Left hindlimb (tissue), 1 donor: ENCODE measurements around the gene GALNT2.

Experiments used
- DNase-seq: peaks from one replicate; pipeline ENCODE4 v3.0.0-alpha.2; 2018

Gene GALNT2

DNA sequence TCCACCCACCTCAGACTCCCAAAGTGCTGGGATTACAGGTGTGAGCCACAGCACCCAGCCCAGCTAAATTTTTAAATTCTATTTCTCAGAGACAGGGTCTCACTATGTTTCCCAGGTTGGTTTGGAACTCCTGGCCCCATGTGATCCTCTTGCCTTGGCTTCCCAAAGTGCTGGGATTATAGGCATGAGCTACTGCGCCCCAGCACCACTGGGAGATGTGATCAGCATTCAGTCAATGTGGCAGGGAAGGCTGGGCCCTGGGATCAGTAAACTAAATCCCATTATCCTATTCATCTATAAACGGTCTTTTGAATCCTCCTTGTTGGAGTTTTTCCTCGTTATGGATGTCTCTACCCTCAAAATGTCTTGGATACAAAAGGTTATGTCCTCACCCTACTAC is 245.6 kb downstream of the GALNT2 start:
- DNase-seq: no peak

DNA sequence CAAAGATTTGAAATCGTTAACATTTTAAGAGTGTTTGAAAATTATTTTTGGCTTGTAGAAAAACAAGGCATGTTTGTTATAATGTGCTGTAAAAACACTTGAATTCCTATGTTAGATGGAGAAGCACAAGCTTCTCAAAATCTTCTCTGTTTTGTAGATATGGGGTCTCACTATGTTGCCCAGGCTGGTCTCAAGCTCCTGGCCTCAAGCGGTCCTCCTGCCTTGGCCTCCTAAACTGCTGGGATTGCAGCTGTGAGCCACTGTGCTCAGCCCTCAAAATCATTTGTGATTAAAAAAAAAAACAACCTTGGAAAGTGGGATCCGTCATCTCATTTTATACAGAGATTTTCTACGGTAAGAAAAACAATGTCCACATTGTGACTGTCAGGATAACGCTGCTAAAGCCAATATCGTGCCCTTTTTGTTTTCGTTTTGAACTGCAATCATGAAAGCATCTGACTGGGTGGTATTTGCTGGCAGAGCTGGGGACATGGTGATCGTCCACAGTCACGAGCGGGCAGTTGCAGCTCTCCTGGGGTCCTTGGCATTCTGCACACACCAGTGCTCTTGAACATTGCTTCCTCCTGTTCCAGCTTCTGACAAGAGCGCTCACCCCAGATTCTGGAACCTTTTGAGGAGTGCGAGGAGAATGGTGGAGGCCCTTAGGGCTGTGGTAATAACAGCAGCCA is 246.6 kb downstream of the GALNT2 start:
- no peak for DNase-seq

GRCh38 chr1:230314142-230314470 is 247.1 kb downstream of the GALNT2 start:
- DNase-seq: no peak

DNA sequence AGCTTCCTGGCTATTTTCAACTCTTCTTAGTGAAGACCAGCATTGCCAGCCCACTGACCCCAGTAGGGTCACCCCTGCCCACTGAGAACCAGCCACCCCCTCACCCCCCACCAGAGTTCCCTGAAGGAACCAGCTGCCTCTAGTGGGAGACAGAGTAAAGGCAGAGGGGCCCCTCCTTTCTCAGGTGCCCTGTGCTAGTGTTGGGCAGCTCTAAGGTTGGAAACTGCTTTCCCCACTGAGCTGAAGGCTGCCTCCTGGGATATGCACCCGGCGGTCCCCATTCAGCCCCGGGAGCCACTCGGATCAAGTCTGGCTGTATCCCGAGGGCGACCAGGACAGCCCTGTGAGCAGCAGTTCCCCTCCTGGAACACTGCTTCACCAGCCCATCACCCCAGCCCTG is 248.1 kb downstream of the GALNT2 start:
- DNase-seq: no peak

DNA sequence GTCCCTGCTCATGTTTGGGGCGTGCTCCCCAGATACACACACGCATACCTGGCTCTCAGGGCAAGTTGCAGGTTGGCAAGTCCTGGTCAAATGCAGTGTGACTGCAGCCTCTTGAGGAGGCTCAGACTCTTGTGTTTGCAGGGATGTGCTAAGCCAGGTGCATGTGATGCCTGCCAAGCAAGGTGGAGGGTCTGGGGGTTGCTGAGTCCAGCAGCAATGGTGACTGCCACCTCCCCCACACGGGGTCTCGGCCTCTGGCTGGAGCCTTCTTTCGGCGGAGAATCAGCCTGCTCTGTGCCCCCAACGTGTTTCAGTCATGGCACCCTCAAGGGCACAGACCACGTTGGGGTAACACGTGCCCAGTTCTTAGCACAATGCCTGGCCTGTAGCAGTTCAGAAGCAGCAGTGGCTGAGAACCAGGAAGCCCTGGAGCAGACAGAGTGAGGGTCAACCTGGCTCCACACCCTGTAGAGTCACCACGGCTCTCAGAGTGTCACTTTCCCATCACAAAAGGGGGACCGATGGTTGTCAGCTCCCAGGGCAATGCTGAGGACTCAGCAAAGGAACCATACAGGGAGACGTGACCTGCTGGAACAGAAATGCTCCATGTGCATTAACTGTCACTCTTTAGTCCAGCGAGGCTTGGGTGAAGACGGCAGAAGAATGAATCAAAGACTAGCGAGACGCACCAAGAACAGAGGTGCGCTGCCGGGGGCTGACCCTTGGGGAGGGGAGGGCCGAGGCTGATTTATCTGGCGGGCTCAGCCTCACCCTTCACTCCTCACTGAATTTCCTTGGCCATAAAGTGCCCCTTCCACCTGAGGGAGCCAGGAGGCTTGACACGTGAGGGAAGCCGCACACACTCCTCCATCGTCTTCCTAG is 250.1 kb downstream of the GALNT2 start:
- no peak for DNase-seq

DNA sequence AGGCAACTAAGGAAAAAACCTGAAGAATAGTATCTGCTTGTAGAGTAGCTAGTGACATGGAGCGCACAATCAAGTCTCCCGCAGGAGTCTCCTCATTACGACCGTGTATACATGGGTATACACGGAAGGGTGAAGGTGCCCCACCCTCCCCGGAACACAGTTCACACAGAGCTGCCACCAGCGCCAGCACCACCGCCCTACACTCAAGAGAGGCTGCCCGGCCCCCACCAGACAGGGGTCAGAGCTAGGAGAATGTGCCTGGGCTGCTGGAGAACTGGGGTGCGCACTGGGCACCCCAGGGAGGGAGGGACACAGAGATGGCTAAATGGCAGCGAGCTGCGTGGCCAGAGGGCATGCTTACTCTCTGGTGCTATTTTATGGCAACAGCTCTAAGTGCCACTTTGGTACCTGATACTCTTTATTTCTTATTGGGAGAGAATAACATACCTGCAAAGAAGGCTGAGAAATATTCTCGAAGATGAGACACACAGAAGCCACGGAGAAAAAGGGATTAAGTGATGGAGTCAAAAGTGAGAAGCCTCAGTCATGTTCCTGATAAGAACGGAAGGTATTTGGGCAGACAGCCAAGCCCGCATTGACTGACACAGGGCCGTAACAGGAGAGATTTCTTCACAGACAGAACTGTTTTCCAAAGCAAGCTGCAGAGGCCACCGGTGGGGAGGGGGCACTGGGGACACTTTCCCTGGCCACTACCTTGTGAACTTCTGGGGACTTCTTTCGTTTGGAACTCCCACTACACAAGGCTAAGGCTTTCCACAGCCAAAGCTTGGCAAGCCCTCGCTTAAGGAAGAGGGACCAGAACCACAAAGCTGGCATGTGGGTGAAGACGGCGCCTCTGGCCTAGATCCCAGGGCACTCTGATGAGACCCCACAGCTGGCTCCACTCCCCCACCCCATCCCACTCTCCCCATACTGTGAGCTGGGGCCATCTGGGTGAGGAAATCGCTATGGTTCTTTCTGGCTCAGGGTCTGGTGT is 251.1 kb downstream of the GALNT2 start:
- no peak for DNase-seq

- no peak for DNase-seq
Observed at GRCh38 chr1:230319014-230319747, 252.1 kb downstream of the GALNT2 start.

DNA sequence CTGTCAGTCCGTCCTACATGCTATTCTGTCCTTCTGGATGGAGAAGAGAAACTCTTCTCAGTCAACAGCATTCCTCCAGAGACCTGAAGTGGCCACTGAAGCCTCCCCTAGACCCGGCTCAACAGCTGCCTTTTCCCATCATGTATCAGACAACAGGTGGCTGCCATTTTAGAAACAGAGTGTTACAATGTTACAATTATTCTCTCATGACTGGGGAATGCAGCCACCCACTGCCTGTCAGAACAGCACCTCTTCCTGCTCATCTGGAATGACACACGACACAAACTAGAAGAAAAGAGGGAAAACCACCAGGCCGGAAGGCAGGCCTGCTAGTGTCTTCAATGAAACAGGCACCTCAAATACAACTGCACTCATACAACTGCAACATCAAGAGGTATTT is 253.8 kb downstream of the GALNT2 start:
- DNase-seq: no peak

DNA sequence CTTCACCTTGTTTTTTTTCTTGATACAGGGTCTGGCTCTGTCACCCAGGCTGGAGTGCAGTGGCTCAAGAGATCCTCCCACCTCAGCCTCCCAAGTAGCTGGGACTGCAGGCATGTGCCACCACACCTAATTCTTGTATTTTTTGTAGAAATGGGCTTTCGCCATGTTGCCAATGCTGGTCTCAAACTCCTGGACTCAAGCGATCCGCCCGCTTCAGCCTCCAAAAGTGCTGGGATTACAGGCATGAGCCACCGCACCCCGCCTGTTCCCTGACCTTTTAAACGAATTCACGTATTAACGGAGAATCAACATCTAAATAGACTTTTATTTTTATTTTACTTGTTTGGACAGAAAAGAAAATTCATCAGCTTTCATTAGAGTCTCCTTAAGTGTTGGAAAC is 254.3 kb downstream of the GALNT2 start:
- no peak for DNase-seq

- DNase-seq: peak; percentile 52
Observed at GRCh38 chr1:230321741-230322420, 254.8 kb downstream of the GALNT2 start.

GRCh38 chr1:230322421-230322756 is 255.4 kb downstream of the GALNT2 start:
- no peak for DNase-seq

DNA sequence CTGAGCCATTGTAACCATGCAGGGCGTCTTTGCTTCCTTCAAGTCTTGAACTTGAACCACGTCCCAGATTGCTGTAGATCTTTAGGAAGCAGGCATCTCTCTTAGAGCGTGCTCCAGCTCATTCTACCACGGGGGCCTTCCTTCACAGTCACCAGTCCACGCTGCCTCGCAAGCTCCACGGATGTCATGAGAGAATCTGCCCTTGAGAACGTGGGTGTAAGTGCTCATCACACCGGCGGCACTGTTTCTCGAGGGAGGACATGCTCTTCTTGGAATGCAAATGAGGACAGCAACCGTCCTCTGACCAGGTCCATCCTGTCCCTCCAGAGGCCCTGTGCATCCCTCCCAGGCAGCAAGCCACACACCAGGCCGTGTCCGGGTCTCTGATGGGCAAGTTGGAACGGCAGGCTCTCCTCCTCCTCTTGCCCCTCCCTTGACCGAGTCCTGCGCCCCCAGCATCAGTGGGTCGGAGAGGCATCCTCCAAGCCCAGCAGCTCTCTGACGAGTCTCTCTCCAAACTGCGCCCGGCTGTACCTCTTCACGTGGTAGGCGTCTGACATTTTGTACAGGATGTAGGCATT is 256.0 kb downstream of the GALNT2 start:
- DNase-seq: no peak

DNA sequence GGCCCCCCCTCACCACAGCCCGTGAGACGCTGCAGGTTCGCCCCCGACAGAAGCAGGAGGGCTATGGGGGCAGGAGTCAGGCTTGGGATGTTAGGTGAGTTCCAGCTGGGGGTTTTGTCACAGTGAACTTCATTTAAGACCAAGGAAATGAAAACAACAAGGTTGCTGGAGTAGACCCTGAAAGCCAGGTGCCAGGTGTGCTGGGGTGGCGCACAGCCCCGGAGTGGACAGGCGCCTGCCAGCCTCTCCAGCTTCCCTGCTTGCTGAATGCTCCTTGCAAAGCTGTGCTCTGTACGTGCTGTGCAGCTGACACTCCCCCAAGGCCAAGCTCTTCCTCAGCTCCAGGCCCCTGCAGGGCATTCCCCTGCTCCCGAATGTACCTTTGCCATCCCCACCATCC is 256.6 kb downstream of the GALNT2 start:
- no peak for DNase-seq

- DNase-seq: no peak
Observed at GRCh38 chr1:230326971-230327891, 260.2 kb downstream of the GALNT2 start.

GRCh38 chr1:230327892-230328284 is 260.9 kb downstream of the GALNT2 start:
- no peak for DNase-seq

DNA sequence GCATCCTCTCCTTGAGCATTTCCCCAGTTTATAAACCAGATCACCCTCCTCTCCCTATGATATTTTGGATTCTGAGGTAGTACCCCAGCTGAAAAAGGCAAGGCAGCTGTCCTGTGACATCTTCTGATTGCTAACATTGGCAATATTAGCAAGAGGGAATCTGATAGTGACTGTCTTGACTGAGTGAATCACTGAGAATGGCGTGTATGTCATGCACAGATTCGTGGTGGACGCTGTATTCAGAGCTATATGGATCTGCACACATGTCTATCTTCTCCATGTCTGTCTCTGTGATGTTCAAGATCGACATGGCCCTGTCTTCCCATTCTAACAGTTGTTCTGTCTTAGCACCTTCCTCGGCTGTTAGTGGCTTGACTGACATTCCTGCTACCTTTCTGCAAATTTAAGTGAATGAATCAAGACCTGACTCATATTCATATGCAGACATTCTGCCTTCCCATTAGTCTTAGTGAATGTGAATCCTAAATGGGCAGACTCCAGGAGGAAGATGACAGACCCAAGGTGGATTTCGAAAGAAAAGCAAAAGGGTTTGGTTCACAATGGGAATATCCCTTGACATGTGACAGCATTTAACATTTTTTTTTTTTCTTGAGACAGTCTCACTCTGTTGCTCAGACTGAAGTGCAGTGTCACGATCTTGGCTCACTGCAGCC is 261.4 kb downstream of the GALNT2 start:
- no peak for DNase-seq

DNA sequence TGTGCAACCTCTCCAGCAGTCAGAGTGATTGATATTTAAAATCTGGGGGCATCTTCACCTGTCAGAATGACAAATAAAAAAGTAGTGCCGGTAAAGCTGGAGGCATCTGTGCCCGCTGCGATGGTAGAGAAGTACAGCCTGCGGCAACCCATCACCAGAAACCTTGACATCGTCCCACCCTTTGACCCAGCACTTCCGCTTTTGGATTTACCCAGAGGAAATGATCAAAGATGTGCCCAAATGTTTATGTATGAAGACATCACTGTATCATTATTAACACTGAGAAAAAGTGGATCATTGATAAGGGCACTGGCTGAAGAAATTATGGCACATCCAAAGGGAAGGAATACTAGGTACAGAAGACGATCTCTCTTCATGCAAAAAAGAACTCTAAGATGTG is 263.1 kb downstream of the GALNT2 start:
- DNase-seq: no peak
